NCI-H128 (cell line): ENCODE measurements around the gene BAZ2B.
"Not testable (repeated sequence)": the region's sequence is repeated elsewhere in the genome, so short reads cannot be mapped to it uniquely, and the experiment has no call there.

Source experiments
- DNase-seq: peaks from one replicate; lab custom pipeline; 2025; ENCODE audit not compliant: unreplicated experiment; lab: John Stamatoyannopoulos, UW

BAZ2B gene

GRCh38 chr2:159616286-159616701, at the start of gene BAZ2B:
Gene BAZ2B, minus strand, starts transcription at chr2:159616548. Its CDS starts 137,829 bp downstream, at chr2:159478719.
- DNase-seq = no peak

- no peak for DNase-seq
Measured at GRCh38 chr2:159661286-159661685, 44.9 kb upstream of the BAZ2B start.

GRCh38 chr2:159658881-159659873, 42.8 kb upstream of the BAZ2B start:
- no peak for DNase-seq

- DNase-seq = no peak
Measured at GRCh38 chr2:159653962-159654361, 37.6 kb upstream of the BAZ2B start.

GRCh38 chr2:159651884-159652283, 35.5 kb upstream of the BAZ2B start:
- DNase-seq = no peak

- no peak for DNase-seq
Measured at GRCh38 chr2:159650574-159650973, 34.2 kb upstream of the BAZ2B start.

- no peak for DNase-seq
Measured at GRCh38 chr2:159648643-159649042, 32.3 kb upstream of the BAZ2B start.

GRCh38 chr2:159647667-159648066, 31.3 kb upstream of the BAZ2B start:
- DNase-seq = no peak

- no peak for DNase-seq
Measured at GRCh38 chr2:159640176-159640575, 23.8 kb upstream of the BAZ2B start.

GRCh38 chr2:159639712-159640111, 23.4 kb upstream of the BAZ2B start:
- DNase-seq = no peak

GRCh38 chr2:159639071-159639470, 22.7 kb upstream of the BAZ2B start:
- no peak for DNase-seq

GRCh38 chr2:159637988-159638501, 21.7 kb upstream of the BAZ2B start:
- no peak for DNase-seq

GRCh38 chr2:159637240-159637639, 20.9 kb upstream of the BAZ2B start:
- DNase-seq = no peak

- DNase-seq = no peak
Measured at GRCh38 chr2:159635006-159635789, 18.9 kb upstream of the BAZ2B start.

GRCh38 chr2:159633219-159633618, 16.9 kb upstream of the BAZ2B start:
- DNase-seq = no peak

GRCh38 chr2:159625628-159626027, 9.3 kb upstream of the BAZ2B start:
- not testable (repeated sequence) for DNase-seq

GRCh38 chr2:159623436-159623835, 7.1 kb upstream of the BAZ2B start:
- DNase-seq = no peak

- DNase-seq = no peak
Measured at GRCh38 chr2:159622966-159623365, 6.6 kb upstream of the BAZ2B start.

- DNase-seq = no peak
Measured at GRCh38 chr2:159620796-159621195, 4.4 kb upstream of the BAZ2B start.

- no peak for DNase-seq
Measured at GRCh38 chr2:159617646-159618045, 1.3 kb upstream of the BAZ2B start.

GRCh38 chr2:159617100-159617499, 752 bp upstream of the BAZ2B start:
- no peak for DNase-seq
